ENCODE data around the gene PCBP3.

GRCh38 chr21:45709173-45709572 is 65.6 kb downstream of the PCBP3 start:
- TF ChIP-seq JUND (IDR thresholded peaks at IDR 0.05; ENCODE audit: low read length) (no peak), CTCF (IDR thresholded peaks at IDR 0.05; ENCODE audit: control extremely low read depth in 1 of 3, insufficient read depth in 1 of 3, low read depth in 1 of 3, low read length in 3 of 3) (no peak), YY1 (IDR thresholded peaks at IDR 0.05; ENCODE audit: low read depth, low read length) (no peak), POLR2AphosphoS5 (IDR thresholded peaks at IDR 0.05; ENCODE audit: low read depth, low read length) (no peak)
